ENCODE results near the gene ZNF43.
"Not testable (repeated sequence)": the region's sequence is repeated elsewhere in the genome, so short reads cannot be mapped to it uniquely, and the experiment has no call there.

ZNF43 gene

DNA sequence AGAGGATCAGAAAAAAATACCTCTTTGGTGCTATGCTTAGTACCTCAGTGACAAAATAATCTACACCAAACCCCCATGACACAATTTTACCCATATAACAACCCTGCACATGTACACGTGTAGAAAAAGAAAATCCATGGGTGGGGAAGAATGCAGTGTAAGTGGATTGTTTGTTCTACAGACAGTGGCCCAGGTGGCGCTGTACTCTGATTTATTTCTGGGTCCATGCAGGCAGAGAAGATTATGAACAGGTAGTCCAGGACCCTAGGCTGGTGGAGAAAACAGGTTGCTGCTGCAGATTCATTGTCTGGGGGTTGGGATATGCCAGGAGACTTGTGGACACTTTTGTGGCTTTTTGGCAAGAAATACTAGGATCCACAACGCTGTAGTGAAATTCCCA lies 77.7 kb downstream of the ZNF43 start:
- DNase-seq = no peak
- TF ChIP-seq GATA1 (IDR thresholded peaks at IDR 0.05; ENCODE audit: low read depth, low read length) (no peak), POLR2A (IDR thresholded peaks at IDR 0.05; ENCODE audit: low read length) (peak; percentile 23)

- not testable (repeated sequence) for DNase-seq
Measured at GRCh38 chr19:21755555-21755954, 80.4 kb downstream of the ZNF43 start.

All from erythroblast (primary cell).